ENCODE results near the gene MEIOB. TPM values are rescaled to one million over a fixed set of nuclear protein-coding genes. Genes with fewer than 3 reads are reported as not detected.

Gene MEIOB
- total RNA-seq, 1 experiment from 2014 or later: 0.62 TPM

DNA sequence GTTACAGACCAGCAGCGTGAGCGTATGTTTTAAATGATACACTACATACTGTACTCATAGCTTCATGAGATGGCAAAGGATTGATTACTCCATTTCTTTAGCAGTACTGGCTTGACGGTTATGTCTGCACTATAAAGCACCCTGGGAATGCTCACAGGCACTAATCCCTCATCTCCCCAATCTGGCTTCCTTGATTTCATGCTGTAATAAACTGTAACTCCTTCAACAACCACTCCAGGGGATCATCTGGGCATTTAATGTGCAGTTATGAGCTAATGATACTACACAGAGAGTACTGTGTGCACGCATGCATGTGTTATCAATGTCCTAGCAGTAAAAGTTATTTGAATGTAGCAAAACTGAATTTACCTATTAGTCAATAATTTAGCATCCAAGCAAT is 20.2 kb downstream of the MEIOB start:
- intact Hi-C loops (cut with micrococcal nuclease; ENCODE audit: unreplicated experiment): no loop called here
- Histone ChIP-seq H3K4me3 (ENCODE audit: low read depth, low read length, poor library complexity, severe bottlenecking) (no peak overlapping the region), H3K27me3 (replicated peaks; ENCODE audit: insufficient read depth, low read depth, low read length, poor library complexity) (peaks cover 12% of the 10 kb centered on the region), H3K9me3 (ENCODE audit: low read depth, low read length, poor library complexity, severe bottlenecking) (no peaks in the 10 kb centered on the region), H3K4me1 (ENCODE audit: insufficient read depth, low read length, poor library complexity, severe bottlenecking) (no peaks in the 10 kb centered on the region), H3K36me3 (ENCODE audit: insufficient read depth, low read length, poor library complexity, severe bottlenecking) (no peaks in the 10 kb centered on the region), H3K27ac (ENCODE audit: low read depth, low read length, poor library complexity, severe bottlenecking) (no peak overlapping the region)
- CTCF ChIA-PET: no interaction called here
- POLR2A ChIA-PET (ENCODE audit: low non-redundant PET): no interaction called here
- no TSS peak for BruUV-seq (replicated peaks)
- no peak for DNase-seq (ENCODE audit: low spot score)
- no peak for TF ChIP-seq CTCF (conservative IDR thresholded peaks at IDR 0.05; ENCODE audit: low read depth, low read length)
- TF ChIP-seq EZH2 (IDR thresholded peaks at IDR 0.05; ENCODE audit: borderline replicate concordance, low read depth, low read length, poor library complexity, severe bottlenecking): no peak

GRCh38 chr16:1850981-1851380 is 21.0 kb downstream of the MEIOB start:
- ChIA-PET POLR2A (ENCODE audit: low non-redundant PET) (no interaction called here), CTCF (no interaction called here)
- intact Hi-C loops (cut with micrococcal nuclease; ENCODE audit: unreplicated experiment): no loop called here
- no peak overlapping the region for H3K4me3 ChIP-seq (ENCODE audit: low read depth, low read length, poor library complexity, severe bottlenecking)
- no peaks in the 10 kb centered on the region for H3K4me1 ChIP-seq (ENCODE audit: insufficient read depth, low read length, poor library complexity, severe bottlenecking)
- H3K27me3 ChIP-seq (replicated peaks; ENCODE audit: insufficient read depth, low read depth, low read length, poor library complexity): peaks cover 11% of the 10 kb centered on the region
- no peak for DNase-seq (ENCODE audit: low spot score)
- no peaks in the 10 kb centered on the region for H3K36me3 ChIP-seq (ENCODE audit: insufficient read depth, low read length, poor library complexity, severe bottlenecking)
- no TSS peak for BruUV-seq (replicated peaks)
- TF ChIP-seq CTCF (conservative IDR thresholded peaks at IDR 0.05; ENCODE audit: low read depth, low read length) (no peak), EZH2 (IDR thresholded peaks at IDR 0.05; ENCODE audit: borderline replicate concordance, low read depth, low read length, poor library complexity, severe bottlenecking) (no peak)
- H3K9me3 ChIP-seq (ENCODE audit: low read depth, low read length, poor library complexity, severe bottlenecking): no peaks in the 10 kb centered on the region
- no peak overlapping the region for H3K27ac ChIP-seq (ENCODE audit: low read depth, low read length, poor library complexity, severe bottlenecking)

DNA sequence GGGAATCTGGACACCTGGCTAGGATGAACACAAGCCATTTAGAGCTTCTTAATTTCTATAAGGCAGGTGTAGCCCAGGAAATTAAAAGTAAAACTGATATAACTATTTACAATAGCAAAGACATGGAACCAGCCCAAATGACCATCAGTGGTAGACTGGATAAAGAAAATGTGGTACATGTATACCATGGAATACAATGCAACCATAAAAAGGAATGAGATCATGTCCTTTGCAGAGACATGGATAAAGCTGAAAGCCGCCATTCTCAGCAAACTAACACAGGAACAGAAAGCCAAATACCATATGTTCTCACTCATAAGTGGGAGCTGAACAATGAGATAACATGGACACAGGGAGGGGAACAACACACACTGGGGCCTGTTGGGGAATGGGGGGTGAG is 25.5 kb downstream of the MEIOB start:
- CTCF ChIA-PET: interaction anchor here (0.6 kb wide), 1 partner anchor 295 kb away, joined by 5 read pairs; no protein-coding TSS in a partner anchor
- POLR2A ChIA-PET (ENCODE audit: low non-redundant PET): no interaction called here
- intact Hi-C loops (cut with micrococcal nuclease; ENCODE audit: unreplicated experiment): no loop called here
- TF ChIP-seq CTCF (conservative IDR thresholded peaks at IDR 0.05; ENCODE audit: low read depth, low read length) (no peak), EZH2 (IDR thresholded peaks at IDR 0.05; ENCODE audit: borderline replicate concordance, low read depth, low read length, poor library complexity, severe bottlenecking) (no peak)
- no TSS peak for BruUV-seq (replicated peaks)
- Histone ChIP-seq H3K27me3 (replicated peaks; ENCODE audit: insufficient read depth, low read depth, low read length, poor library complexity) (peaks cover 8% of the 10 kb centered on the region), H3K9me3 (ENCODE audit: low read depth, low read length, poor library complexity, severe bottlenecking) (no peaks in the 10 kb centered on the region), H3K4me3 (ENCODE audit: low read depth, low read length, poor library complexity, severe bottlenecking) (no peak overlapping the region), H3K36me3 (ENCODE audit: insufficient read depth, low read length, poor library complexity, severe bottlenecking) (no peaks in the 10 kb centered on the region), H3K27ac (ENCODE audit: low read depth, low read length, poor library complexity, severe bottlenecking) (no peak overlapping the region), H3K4me1 (ENCODE audit: insufficient read depth, low read length, poor library complexity, severe bottlenecking) (no peaks in the 10 kb centered on the region)
- no peak for DNase-seq (ENCODE audit: low spot score)
